Cardiac fibroblast (primary cell): ENCODE measurements around the gene COPS9.

ENCODE experiments used
- DNase-seq, 2 donors: peaks; one replicate each; pipeline versions ENCODE4 v3.0.0 to v3.0.0-alpha.2; 2010; ENCODE audit warnings: low read depth in 2 of 2
- H3K4me3 ChIP-seq, 2 donors: replicated peaks in 1 of 2; 1 replicate in 1 of 2; 2 replicates in 1 of 2; pipeline ENCODE4 v1.5.1; 2011; ENCODE audit warnings: low read depth in 2 of 2, low read length in 2 of 2, mild to moderate bottlenecking in 2 of 2, moderate library complexity in 1 of 2
- CTCF ChIP-seq: IDR thresholded peaks from one replicate; pipeline ENCODE4 v1.5.1; 2011; ENCODE audit warnings: low read depth, mild to moderate bottlenecking, low read length, inconsistent platforms

The COPS9 gene

GRCh38 chr2:240136013-240136670 lies at the start of gene COPS9:
Gene COPS9, minus strand, starts transcription at chr2:240136305. Its CDS starts 21 bp downstream, at chr2:240136284.
- TF ChIP-seq CTCF, result no peak
- peak within 1 kb of the TSS; percentile 90 to 94 for H3K4me3 ChIP-seq
- peak; percentile 89 to 94 for DNase-seq

DNA sequence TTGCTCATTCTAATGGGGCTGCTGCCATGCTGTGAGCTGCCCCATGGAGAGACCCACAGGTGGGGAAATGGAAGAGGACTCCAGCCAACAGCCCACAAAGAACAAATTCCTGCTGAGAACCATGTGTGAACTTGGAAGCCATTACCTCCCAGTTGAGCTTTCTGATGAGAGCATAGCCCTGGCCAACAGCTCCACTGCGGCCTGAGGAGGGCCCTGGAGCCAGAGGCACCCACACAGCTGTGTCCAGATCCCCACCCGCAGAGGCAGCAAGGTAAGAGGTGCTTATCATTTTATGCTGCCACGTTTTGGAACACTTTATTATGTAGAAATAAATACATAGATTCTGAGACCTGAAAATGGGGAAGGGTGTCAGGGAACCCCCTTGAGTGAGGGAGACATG lies 48.6 kb upstream of the COPS9 start:
- TF ChIP-seq CTCF, result no peak
- no peak overlapping the region for H3K4me3 ChIP-seq
- no peak for DNase-seq

- TF ChIP-seq CTCF, result no peak
- no peak for DNase-seq
- no peak overlapping the region for H3K4me3 ChIP-seq
Measured at GRCh38 chr2:240183875-240184590, 47.9 kb upstream of the COPS9 start.

DNA sequence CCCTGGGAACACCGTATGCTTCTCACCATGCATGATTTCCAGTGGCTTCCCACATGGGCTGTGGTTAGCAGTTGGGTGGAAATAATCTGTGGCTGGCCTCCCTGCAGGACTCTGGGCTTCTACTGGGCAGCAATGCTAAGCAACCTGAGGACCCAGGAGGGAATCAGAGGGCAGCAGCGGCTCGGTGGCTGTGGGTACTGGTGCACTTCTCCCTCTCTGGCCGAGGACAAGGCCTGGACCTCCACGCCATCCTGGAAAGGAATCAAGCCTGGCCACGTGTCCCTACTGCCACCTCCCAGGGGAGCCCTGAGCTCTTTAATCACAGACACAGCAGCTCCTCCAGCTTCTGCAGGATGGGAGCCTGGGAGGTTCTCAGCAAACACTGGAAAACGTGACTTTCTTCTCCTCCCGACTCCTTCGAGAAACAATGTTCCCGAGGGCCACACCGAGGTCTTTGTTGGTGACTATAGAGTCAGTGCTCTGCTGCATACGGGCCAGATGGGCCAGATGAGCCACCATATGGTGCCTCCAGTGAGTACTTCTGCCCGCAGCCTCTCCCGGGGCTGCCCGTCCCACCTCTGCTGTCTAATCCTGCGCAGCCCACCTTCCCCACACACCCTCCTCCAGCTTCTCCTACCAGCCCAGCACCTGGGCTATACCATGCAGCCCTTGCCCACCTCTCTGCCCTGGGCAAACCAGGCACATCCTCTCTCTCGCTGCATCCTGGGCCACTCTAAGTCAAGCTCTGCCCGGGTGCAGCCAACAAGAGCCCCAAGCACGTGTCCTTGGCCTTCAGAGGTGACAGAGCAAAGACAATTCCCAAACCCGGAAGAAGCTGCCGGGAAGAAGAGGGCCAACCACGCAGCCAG lies 47.1 kb upstream of the COPS9 start:
- no peak for TF ChIP-seq CTCF
- no peak for DNase-seq
- H3K4me3 ChIP-seq, result no peak overlapping the region

DNA sequence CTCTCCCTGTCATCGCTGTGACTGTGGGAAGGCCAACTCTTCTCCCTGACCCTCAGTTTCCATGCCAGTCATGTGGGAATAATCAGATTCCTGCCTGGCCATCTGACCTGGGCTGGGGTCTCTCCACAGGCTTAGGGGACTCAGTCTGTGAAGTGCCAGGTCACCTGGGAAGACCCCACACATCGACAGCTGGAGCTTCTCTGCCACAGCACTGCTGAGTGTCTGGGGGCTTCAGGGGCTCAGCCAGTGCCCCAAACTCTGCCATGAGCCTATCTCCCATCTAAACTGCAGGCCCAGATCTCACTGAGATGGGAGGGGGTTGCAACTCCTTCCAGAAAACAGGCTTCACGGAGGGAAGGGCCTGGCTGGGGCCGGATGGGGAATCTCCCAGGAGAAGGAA lies 46.4 kb upstream of the COPS9 start:
- no peak overlapping the region for H3K4me3 ChIP-seq
- TF ChIP-seq CTCF, result no peak
- DNase-seq, result no peak

GRCh38 chr2:240182001-240182400 lies 45.9 kb upstream of the COPS9 start:
- no peak for TF ChIP-seq CTCF
- DNase-seq, result no peak
- no peak overlapping the region for H3K4me3 ChIP-seq
